A549 (cell line): ENCODE measurements around the gene AP3S2. TPM values are rescaled to one million over a fixed set of nuclear protein-coding genes. Genes with fewer than 3 reads are reported as not detected.

Source experiments
- ATAC-seq, 2 experiments: fragments of 200-7000 bp in 1 of 2; fragments of >200 bp in 1 of 2; cut with Nextera tagmentation in 1 of 2; cut with Tn5 transposase in 1 of 2; 3 replicates each; pipeline versions ENCODE4 v1.8.0 to v1.9.1; 2018 to 2020; ENCODE audit warnings: mild to moderate bottlenecking in 1 of 2, moderate library complexity in 1 of 2
- CTCF ChIA-PET: fragments of 300-600 bp; sonication (Branson Sonifier 250); formaldehyde crosslinking; extraction: SDS; loops from one replicate; lab custom pipeline; 2021; ENCODE audit warnings: antibody characterized with exemption, inconsistent platforms; lab: Yijun Ruan, JAX
- POLR2A ChIA-PET: fragments of 350-600 bp; formaldehyde crosslinking; extraction: SDS; loops from one replicate; lab custom pipeline; 2021; ENCODE audit warnings: antibody characterized with exemption, inconsistent platforms; lab: Yijun Ruan, JAX
- DNase-seq, 2 experiments: peaks; one replicate each; pipeline versions ENCODE4 v3.0.0 to v3.0.0-alpha.2; 2011 to 2016; ENCODE audit warnings: low read depth in 1 of 2, low spot score in 1 of 2
- FAIRE-seq: peaks from 2 replicates; lab custom pipeline; 2011; peaks lifted over from hg19 to GRCh38; lab: Jason Lieb, UNC
- H3K27ac ChIP-seq, 2 experiments: fragments of >200 bp; sonication (Bioruptor Twin); formaldehyde crosslinking; 3 replicates each; pipeline ENCODE4 v1.5.1; 2016 to 2017
- H3K4me1 ChIP-seq: fragments of >200 bp; sonication (Bioruptor Twin); formaldehyde crosslinking; 3 replicates; pipeline ENCODE4 v1.6.1; 2016
- H3K4me2 ChIP-seq: fragments of >200 bp; sonication (Bioruptor Twin); formaldehyde crosslinking; 3 replicates; pipeline ENCODE4 v1.6.1; 2016
- H3K4me3 ChIP-seq: fragments of >200 bp; sonication (Bioruptor Twin); formaldehyde crosslinking; 3 replicates; pipeline ENCODE4 v1.5.1; 2016
- H3K9me3 ChIP-seq: fragments of >200 bp; sonication (Bioruptor Twin); formaldehyde crosslinking; 3 replicates; pipeline ENCODE4 v1.6.1; 2016
- ATOH8 ChIP-seq: fragments of 250-450 bp; sonication (Bioruptor Pico); IDR thresholded peaks from 2 replicates; pipeline ENCODE4 v1.5.0; 2020; ENCODE audit warnings: low read depth, mild to moderate bottlenecking, moderate library complexity
- CEBPB ChIP-seq, 2 experiments: fragments of >200 bp in 1 of 2; sonication (Bioruptor Twin) in 1 of 2; formaldehyde crosslinking in 1 of 2; IDR thresholded peaks; 2 replicates each; pipeline ENCODE4 v1.6.1; 2012 to 2016
- CHD2 ChIP-seq: fragments of 150-350 bp; IDR thresholded peaks from 2 replicates; pipeline ENCODE4 v1.6.1; 2014; ENCODE audit warnings: low read length; ENCODE audit not compliant: partially characterized antibody
- EHF ChIP-seq: fragments of 250-450 bp; sonication (Bioruptor Pico); IDR thresholded peaks from 2 replicates; pipeline ENCODE4 v1.5.0; 2020; ENCODE audit warnings: mild to moderate bottlenecking
- EHMT2 ChIP-seq: fragments of 200-600 bp; sonication (generic); IDR thresholded peaks from 2 replicates; pipeline ENCODE4 v1.6.1; 2016; ENCODE audit warnings: antibody characterized with exemption, low read depth, mild to moderate bottlenecking, moderate library complexity
- ELK1 ChIP-seq: fragments of 150-350 bp; IDR thresholded peaks from 2 replicates; pipeline ENCODE4 v1.6.1; 2014; ENCODE audit warnings: low read depth, mild to moderate bottlenecking, low read length
- GATA3 ChIP-seq: IDR thresholded peaks from 2 replicates; pipeline ENCODE4 v1.6.1; 2012; ENCODE audit warnings: borderline replicate concordance
- HDAC2 ChIP-seq: fragments of 200-600 bp; sonication (generic); IDR thresholded peaks from 2 replicates; pipeline ENCODE4 v1.6.1; 2016
- HEYL ChIP-seq: fragments of 250-450 bp; sonication (Bioruptor Pico); IDR thresholded peaks from 2 replicates; pipeline ENCODE4 v1.8.0; 2021; ENCODE audit warnings: mild to moderate bottlenecking, moderate library complexity
- HOXB5 ChIP-seq: fragments of 250-450 bp; sonication (Bioruptor Pico); IDR thresholded peaks from 2 replicates; pipeline ENCODE4 v1.5.0; 2020; ENCODE audit warnings: mild to moderate bottlenecking, moderate library complexity
- NPAS2 ChIP-seq: fragments of 250-450 bp; sonication (Bioruptor Pico); IDR thresholded peaks from 2 replicates; pipeline ENCODE4 v1.8.0; 2022; ENCODE audit warnings: mild to moderate bottlenecking, moderate library complexity, borderline replicate concordance
- RARB ChIP-seq: fragments of 250-450 bp; sonication (Bioruptor Pico); IDR thresholded peaks from 2 replicates; pipeline ENCODE4 v1.8.0; 2021; ENCODE audit warnings: mild to moderate bottlenecking, moderate library complexity
- RCOR1 ChIP-seq: fragments of 150-350 bp; IDR thresholded peaks from 2 replicates; pipeline ENCODE4 v1.6.1; 2014; ENCODE audit warnings: antibody characterized with exemption, low read length, low read depth
- REST ChIP-seq: fragments of 200-600 bp; sonication (generic); IDR thresholded peaks from 2 replicates; pipeline ENCODE4 v1.6.1; 2016; ENCODE audit warnings: antibody characterized with exemption, mild to moderate bottlenecking, moderate library complexity
- RNF2 ChIP-seq: fragments of 200-600 bp; sonication (generic); IDR thresholded peaks from 2 replicates; pipeline ENCODE4 v1.6.1; 2016; ENCODE audit warnings: low read depth, mild to moderate bottlenecking, antibody characterized with exemption, moderate library complexity, borderline replicate concordance
- SMC3 ChIP-seq: fragments of >200 bp; sonication (Bioruptor Twin); formaldehyde crosslinking; IDR thresholded peaks from 3 replicates; pipeline ENCODE4 v1.6.1; 2018; ENCODE audit warnings: inconsistent platforms
- SREBF2 ChIP-seq: fragments of 450-650 bp; IDR thresholded peaks from 2 replicates; pipeline ENCODE4 v1.6.1; 2014; ENCODE audit warnings: mild to moderate bottlenecking, moderate library complexity
- ZC3H11A ChIP-seq: fragments of 450-650 bp; IDR thresholded peaks from 2 replicates; pipeline ENCODE4 v1.6.1; 2014; ENCODE audit warnings: antibody characterized with exemption, mild to moderate bottlenecking
- WGBS: methylation state at CpG from one replicate; pipeline ENCODE4 v1.1.6; 2017; ENCODE audit errors: missing lambda C conversion rate; 5-methylcytosine and 5-hydroxymethylcytosine counted together
- polyA plus RNA-seq, 4 experiments: library from polyadenylated mRNA; depleted of rRNA in 3 of 4; stranded (reverse); fragments of >200 nt; fragmentation: RNase III in 1 of 4; extraction: RNeasy Plus Mini Kit Qiagen cat#74134 plus additional on column Dnase treatment in 1 of 4; gene quantifications; 2 replicates in 3 of 4; 3 replicates in 1 of 4; pipeline ENCODE4 v1.2.3, GENCODE V29; 2011 to 2017

The AP3S2 gene
- polyA plus RNA-seq, 2 of the 4 experiments (the other 2 are of a cell fraction): 85.1 to 85.9 TPM

GRCh38 chr15:89797678-89798201 lies 96.1 kb downstream of the AP3S2 start:
- ATAC-seq (no peak), DNase-seq (no peak), FAIRE-seq (no peak)
- POLR2A ChIA-PET: no interaction called here
- Histone ChIP-seq H3K4me1 (peaks cover 20% of the 10 kb centered on the region), H3K4me3 (no peak overlapping the region), H3K9me3 (no peaks in the 10 kb centered on the region), H3K27ac (no peak overlapping the region; a peak in 1 of 6 replicates), H3K4me2 (no peak overlapping the region)
- 83% methylated on average over 4 of the region's 4 CpGs for WGBS
- CTCF ChIA-PET: interaction anchor here (1.0 to 2.9 kb wide), 9 partner anchors 8 to 90 kb away, joined by 3 to 22 read pairs (median 7); no protein-coding TSS in a partner anchor
- TF ChIP-seq HEYL (CRISPR knock-in tag) (no peak), EHMT2 (no peak), RCOR1 (no peak), SMC3 (no peak), RARB (CRISPR knock-in tag) (no peak), ELK1 (no peak), HOXB5 (CRISPR knock-in tag) (no peak)

- H3K9me3 ChIP-seq: no peaks in the 10 kb centered on the region
- ChIA-PET POLR2A (no interaction called here), CTCF (interaction anchor here (1.2 to 6.6 kb wide), 4 partner anchors 26 to 65 kb away, joined by 3 to 39 read pairs (median 4); no protein-coding TSS in a partner anchor)
- H3K4me3 ChIP-seq: no peak overlapping the region
- H3K4me1 ChIP-seq: peaks cover 18% of the 10 kb centered on the region
- no peak overlapping the region for H3K4me2 ChIP-seq
- no peak overlapping the region for H3K27ac ChIP-seq
- ATAC-seq (no peak), DNase-seq (no peak), FAIRE-seq (no peak)
- no peak for TF ChIP-seq SREBF2
- TF ChIP-seq ATOH8: no peak
- TF ChIP-seq ZC3H11A: no peak
- TF ChIP-seq HDAC2: no peak
- TF ChIP-seq EHF (CRISPR knock-in tag): no peak
- no peak for TF ChIP-seq CEBPB (IDR thresholded peaks at IDR 0.05)
- no peak for TF ChIP-seq NPAS2 (CRISPR knock-in tag)
- no peak for TF ChIP-seq REST
- no peak for TF ChIP-seq RARB (CRISPR knock-in tag)
- no peak for TF ChIP-seq GATA3
- TF ChIP-seq RNF2: no peak
Observed at GRCh38 chr15:89795996-89796395, 97.8 kb downstream of the AP3S2 start.

GRCh38 chr15:89794627-89795241 lies 99.1 kb downstream of the AP3S2 start:
- ATAC-seq (no peak), FAIRE-seq (no peak), DNase-seq (no peak)
- H3K9me3 ChIP-seq: no peaks in the 10 kb centered on the region
- CTCF ChIA-PET: interaction anchor here (0.7 to 6.6 kb wide), 11 partner anchors 13 to 276 kb away, joined by 3 to 39 read pairs (median 4); no protein-coding TSS in a partner anchor
- H3K4me1 ChIP-seq: peaks cover 18% of the 10 kb centered on the region
- peak overlapping the region; percentile 21 to 70; a peak in 3 of 6 replicates for H3K27ac ChIP-seq
- no peak overlapping the region for H3K4me3 ChIP-seq
- POLR2A ChIA-PET: interaction anchor here (1.1 kb wide), 1 partner anchor 23 kb away, joined by 3 read pairs; no protein-coding TSS in a partner anchor
- TF ChIP-seq CHD2 (no peak), CEBPB (IDR thresholded peaks at IDR 0.05) (peak in 1 of 2 experiments; percentile 58; a peak in 3 of 4 replicates)
- 19% methylated on average over 5 of the region's 5 CpGs for WGBS
- peak overlapping the region; percentile 45 for H3K4me2 ChIP-seq
